Thymus (tissue), 11 donors: ENCODE measurements around the gene GNAS. TPM values are rescaled to one million over a fixed set of nuclear protein-coding genes. Genes with fewer than 3 reads are reported as not detected.

Experiments
- DNase-seq, 9 donors: peaks; one replicate each; pipeline ENCODE4 v3.0.0-alpha.2; 2013; ENCODE audit warnings: low spot score in 9 of 9, low read depth in 6 of 9, missing footprints in 1 of 9
- H3K27ac ChIP-seq, 2 donors: one replicate each; pipeline ENCODE4 v1.5.1; 2013; ENCODE audit warnings: control low read depth in 1 of 2, low read depth in 1 of 2, low read length in 1 of 2, mild to moderate bottlenecking in 1 of 2, moderate library complexity in 1 of 2
- H3K27me3 ChIP-seq, 2 donors: one replicate each; pipeline ENCODE4 v1.5.1; 2013; ENCODE audit warnings: low read length in 1 of 2; ENCODE audit not compliant: control insufficient read depth in 2 of 2, insufficient read depth in 1 of 2
- H3K36me3 ChIP-seq, 2 donors: one replicate each; pipeline ENCODE4 v1.5.1; 2013; ENCODE audit warnings: low read length in 1 of 2, mild to moderate bottlenecking in 1 of 2, moderate library complexity in 1 of 2; ENCODE audit not compliant: control insufficient read depth in 2 of 2, insufficient read depth in 2 of 2
- H3K4me1 ChIP-seq, 2 donors: one replicate each; pipeline ENCODE4 v1.5.1; 2013; ENCODE audit warnings: low read length in 2 of 2; ENCODE audit not compliant: control insufficient read depth in 2 of 2, insufficient read depth in 2 of 2
- H3K4me3 ChIP-seq, 2 donors: one replicate each; pipeline ENCODE4 v1.5.1; 2013; ENCODE audit warnings: low read length in 2 of 2, control low read depth in 1 of 2, mild to moderate bottlenecking in 1 of 2
- H3K9me3 ChIP-seq, 2 donors: one replicate each; pipeline ENCODE4 v1.5.1; 2013; ENCODE audit warnings: low read length in 1 of 2, mild to moderate bottlenecking in 1 of 2; ENCODE audit not compliant: control insufficient read depth in 2 of 2, insufficient read depth in 1 of 2
- WGBS: extraction: QIAGEN DNeasy Blood & Tissue Kit; methylation state at CpG from one replicate; pipeline ENCODE4 v1.1.7; 2013; 5-methylcytosine and 5-hydroxymethylcytosine counted together
- polyA plus RNA-seq: library from polyadenylated mRNA; stranded (reverse); fragments of 200-250 nt; gene quantifications from one replicate; pipeline ENCODE4 v1.2.3, GENCODE V29; 2013
- total RNA-seq: library from RNA; stranded (reverse); fragments of 120-200 nt; gene quantifications from one replicate; pipeline ENCODE4 v1.2.4, GENCODE V29; 2013
- donor health status: healthy.

GNAS gene
- total and polyA plus RNA-seq, 2 donors: 434 to 700 TPM

DNA sequence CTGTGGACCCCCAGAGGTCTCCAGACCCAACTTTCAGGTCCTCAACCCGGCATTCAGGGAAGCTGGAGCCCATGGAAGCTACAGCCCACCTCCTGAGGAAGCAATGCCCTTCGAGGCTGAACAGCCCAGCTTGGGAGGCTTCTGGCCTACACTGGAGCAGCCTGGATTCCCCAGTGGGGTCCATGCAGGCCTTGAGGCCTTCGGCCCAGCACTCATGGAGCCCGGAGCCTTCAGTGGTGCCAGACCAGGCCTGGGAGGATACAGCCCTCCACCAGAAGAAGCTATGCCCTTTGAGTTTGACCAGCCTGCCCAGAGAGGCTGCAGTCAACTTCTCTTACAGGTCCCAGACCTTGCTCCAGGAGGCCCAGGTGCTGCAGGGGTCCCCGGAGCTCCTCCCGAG is 950 bp downstream of the GNAS start:
- DNase-seq: no peak
- Histone ChIP-seq H3K36me3 (no peaks in the 10 kb centered on the region), H3K4me3 (no peak overlapping the region), H3K9me3 (peaks cover 8 to 51% of the 10 kb centered on the region in 2 donors), H3K4me1 (peaks cover 0 to 12% of the 10 kb centered on the region in 2 donors), H3K27me3 (peaks cover 40 to 78% of the 10 kb centered on the region in 2 donors), H3K27ac (no peak overlapping the region)
- 82% methylated on average over 6 of the region's 6 CpGs for WGBS

DNA sequence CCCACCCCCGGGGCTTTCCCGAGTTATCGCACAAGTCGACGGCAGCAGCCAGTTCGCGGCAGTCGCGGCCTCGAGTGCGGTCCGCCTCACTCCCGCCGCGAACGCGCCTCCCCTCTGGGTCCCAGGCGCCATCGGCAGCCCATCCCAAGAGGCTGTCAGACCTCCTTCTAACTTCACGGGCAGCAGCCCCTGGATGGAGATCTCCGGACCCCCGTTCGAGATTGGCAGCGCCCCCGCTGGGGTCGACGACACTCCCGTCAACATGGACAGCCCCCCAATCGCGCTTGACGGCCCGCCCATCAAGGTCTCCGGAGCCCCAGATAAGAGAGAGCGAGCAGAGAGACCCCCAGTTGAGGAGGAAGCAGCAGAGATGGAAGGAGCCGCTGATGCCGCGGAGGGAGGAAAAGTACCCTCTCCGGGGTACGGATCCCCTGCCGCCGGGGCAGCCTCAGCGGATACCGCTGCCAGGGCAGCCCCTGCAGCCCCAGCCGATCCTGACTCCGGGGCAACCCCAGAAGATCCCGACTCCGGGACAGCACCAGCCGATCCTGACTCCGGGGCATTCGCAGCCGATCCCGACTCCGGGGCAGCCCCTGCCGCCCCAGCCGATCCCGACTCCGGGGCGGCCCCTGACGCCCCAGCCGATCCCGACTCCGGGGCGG is 1.6 kb downstream of the GNAS start:
- peaks cover 40 to 77% of the 10 kb centered on the region in 2 donors for H3K27me3 ChIP-seq
- WGBS: 56% methylated on average over 63 of the region's 63 CpGs
- no peak for DNase-seq
- no peak overlapping the region for H3K4me3 ChIP-seq
- peaks cover 8 to 51% of the 10 kb centered on the region in 2 donors for H3K9me3 ChIP-seq
- H3K4me1 ChIP-seq: peaks cover 0 to 12% of the 10 kb centered on the region in 2 donors
- H3K36me3 ChIP-seq: no peaks in the 10 kb centered on the region
- H3K27ac ChIP-seq: no peak overlapping the region

DNA sequence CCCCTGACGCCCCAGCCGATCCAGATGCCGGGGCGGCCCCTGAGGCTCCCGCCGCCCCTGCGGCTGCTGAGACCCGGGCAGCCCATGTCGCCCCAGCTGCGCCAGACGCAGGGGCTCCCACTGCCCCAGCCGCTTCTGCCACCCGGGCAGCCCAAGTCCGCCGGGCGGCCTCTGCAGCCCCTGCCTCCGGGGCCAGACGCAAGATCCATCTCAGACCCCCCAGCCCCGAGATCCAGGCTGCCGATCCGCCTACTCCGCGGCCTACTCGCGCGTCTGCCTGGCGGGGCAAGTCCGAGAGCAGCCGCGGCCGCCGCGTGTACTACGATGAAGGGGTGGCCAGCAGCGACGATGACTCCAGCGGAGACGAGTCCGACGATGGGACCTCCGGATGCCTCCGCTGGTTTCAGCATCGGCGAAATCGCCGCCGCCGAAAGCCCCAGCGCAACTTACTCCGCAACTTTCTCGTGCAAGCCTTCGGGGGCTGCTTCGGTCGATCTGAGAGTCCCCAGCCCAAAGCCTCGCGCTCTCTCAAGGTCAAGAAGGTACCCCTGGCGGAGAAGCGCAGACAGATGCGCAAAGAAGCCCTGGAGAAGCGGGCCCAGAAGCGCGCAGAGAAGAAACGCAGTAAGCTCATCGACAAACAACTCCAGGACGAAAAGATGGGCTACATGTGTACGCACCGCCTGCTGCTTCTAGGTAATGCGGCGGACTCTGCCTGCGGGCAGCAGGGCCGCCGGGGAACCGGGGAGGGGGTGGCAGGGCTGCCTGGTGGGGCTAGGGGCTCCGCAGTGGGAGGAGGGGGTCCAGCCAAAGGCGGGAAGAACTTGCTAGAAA is 2.3 kb downstream of the GNAS start:
- no peak for DNase-seq
- H3K9me3 ChIP-seq: peaks cover 8 to 51% of the 10 kb centered on the region in 2 donors
- H3K27ac ChIP-seq: no peak overlapping the region
- H3K4me3 ChIP-seq: no peak overlapping the region
- peaks cover 40 to 82% of the 10 kb centered on the region in 2 donors for H3K27me3 ChIP-seq
- WGBS: 57% methylated on average over 75 of the region's 75 CpGs
- peaks cover 0 to 12% of the 10 kb centered on the region in 2 donors for H3K4me1 ChIP-seq
- H3K36me3 ChIP-seq: no peaks in the 10 kb centered on the region

DNA sequence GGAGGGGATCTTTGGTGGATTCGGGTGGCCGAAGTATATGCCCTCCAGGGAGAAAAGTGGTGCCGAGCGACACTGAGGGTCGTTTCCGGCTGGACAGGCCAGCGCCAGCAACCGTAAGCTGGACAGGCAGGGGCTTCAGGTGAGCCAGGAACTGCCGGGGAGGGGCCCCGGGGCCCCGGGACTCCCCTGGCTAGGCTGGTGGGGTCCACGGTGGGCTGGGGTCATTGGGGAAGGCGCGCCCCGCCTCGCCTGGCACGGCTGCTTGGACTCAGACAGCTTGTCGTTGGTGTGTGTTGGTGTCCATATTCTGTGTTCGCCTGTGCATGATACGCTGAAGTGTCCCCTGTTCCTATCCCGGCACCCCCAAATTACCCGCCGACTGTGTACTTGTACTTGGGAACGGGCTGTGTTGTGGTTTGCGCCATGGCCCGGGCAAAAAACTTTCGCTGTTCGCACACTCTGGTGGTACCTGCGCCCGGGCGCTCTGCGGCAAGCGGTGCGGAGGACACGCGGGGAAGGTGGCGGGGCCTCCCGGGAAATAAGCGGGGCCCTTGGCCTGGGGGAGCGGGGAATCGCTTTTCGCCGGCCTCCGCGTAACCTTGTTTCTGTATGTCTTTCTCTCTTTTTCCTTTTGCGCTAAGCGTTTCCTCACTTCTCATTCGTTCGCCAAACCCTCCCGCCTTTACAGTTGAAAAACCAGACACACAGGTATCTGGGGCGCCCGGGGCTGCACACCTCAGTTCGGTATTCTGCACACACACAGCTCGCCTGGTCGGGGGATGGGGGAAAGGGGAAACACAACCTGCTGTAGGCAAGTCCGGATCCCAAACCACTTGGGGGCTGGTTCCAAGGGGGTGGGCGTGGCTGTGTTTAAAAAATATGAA is 3.2 kb downstream of the GNAS start:
- Histone ChIP-seq H3K27me3 (peaks cover 40 to 79% of the 10 kb centered on the region in 2 donors), H3K4me3 (no peak overlapping the region), H3K9me3 (peaks cover 5 to 47% of the 10 kb centered on the region in 2 donors), H3K4me1 (peaks cover 0 to 12% of the 10 kb centered on the region in 2 donors), H3K27ac (no peak overlapping the region), H3K36me3 (no peaks in the 10 kb centered on the region)
- WGBS: 48% methylated on average over 57 of the region's 57 CpGs
- no peak for DNase-seq

DNA sequence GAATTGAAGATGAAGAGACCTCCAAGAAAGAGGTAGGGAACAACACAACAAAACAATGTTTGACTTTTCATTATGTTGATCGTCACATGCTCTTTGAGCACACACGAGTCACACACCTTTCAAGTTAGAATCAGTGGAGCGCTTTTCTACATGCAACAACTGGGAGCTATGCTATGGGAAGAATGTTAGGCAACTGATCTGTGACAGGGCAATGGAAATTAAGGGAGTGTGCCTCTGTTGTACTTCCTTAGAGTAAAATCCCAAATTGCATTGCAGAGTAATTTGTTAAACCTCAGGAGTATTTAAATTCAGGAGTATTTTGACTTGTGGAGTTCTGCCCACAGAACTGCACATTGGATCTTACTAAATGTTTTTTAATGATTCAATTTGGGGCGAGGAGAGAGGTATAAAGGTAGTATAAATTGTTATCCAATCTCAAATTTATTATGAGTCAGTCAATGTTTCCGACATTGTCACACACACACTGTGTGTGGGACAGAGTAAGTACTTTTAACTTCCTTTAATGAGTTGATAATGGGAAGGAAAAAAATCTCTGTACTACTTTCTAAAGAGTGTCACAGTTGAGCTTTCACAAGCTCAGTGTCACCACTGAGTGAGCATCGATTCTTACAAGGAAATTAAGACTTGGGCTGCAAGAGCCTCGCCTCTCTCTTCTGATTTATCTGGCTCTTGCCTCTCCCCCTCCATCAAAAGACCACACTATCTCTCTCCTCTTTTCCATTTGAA is 10.7 kb downstream of the GNAS start:
- H3K27me3 ChIP-seq: peaks cover 4 to 26% of the 10 kb centered on the region in 2 donors
- 90% methylated on average over 7 of the region's 7 CpGs for WGBS
- no peak overlapping the region for H3K4me3 ChIP-seq
- H3K27ac ChIP-seq: no peak overlapping the region
- DNase-seq: no peak
- no peaks in the 10 kb centered on the region for H3K36me3 ChIP-seq
- H3K9me3 ChIP-seq: no peaks in the 10 kb centered on the region
- no peaks in the 10 kb centered on the region for H3K4me1 ChIP-seq

DNA sequence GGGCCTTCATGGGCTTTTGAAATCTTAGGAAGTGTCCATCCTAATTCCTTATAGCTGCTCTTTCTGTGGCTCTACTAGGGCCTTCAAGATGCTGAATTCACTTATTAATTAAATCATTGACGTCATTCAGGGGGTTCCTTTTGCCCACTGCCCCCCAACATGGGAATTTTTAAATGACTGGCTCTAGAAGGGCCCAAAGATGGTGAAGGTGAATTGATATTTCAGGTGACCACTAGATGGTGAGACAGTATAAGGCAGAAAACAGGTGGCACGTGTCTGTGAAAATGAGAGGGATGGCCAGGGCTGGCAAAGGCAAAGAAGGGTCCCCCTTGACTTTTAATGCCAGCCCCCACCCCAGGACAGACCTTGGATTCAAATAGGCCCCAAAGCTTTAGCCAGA is 11.8 kb downstream of the GNAS start:
- Histone ChIP-seq H3K27me3 (peaks cover 4 to 29% of the 10 kb centered on the region in 2 donors), H3K4me3 (no peak overlapping the region), H3K36me3 (no peaks in the 10 kb centered on the region), H3K27ac (no peak overlapping the region), H3K4me1 (no peaks in the 10 kb centered on the region), H3K9me3 (no peaks in the 10 kb centered on the region)
- 66% methylated on average over 2 of the region's 2 CpGs for WGBS
- no peak for DNase-seq

DNA sequence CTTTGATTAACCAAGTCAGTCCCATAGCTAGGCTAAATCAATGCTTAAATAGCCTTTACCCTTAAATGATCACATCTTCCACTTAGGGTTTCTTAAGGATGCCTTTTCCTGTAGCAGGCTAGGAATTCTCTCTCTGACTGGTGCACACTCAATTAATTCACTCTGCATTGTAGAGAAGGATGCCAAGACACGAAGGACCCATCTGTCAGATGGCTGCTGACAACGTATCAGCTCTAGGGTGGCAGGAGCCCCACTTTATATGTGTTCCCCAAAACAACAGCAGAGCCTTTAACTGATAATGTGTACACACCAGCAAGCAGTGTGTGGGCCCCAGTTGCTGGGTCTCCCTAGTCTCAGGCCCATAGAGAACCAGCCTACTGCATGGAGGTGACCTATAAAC is 13.3 kb downstream of the GNAS start:
- H3K4me3 ChIP-seq: no peak overlapping the region
- over 99% methylated on average over 2 of the region's 2 CpGs for WGBS
- peaks cover 0 to 2% of the 10 kb centered on the region in 2 donors for H3K4me1 ChIP-seq
- H3K27ac ChIP-seq: no peak overlapping the region
- DNase-seq: no peak
- no peaks in the 10 kb centered on the region for H3K36me3 ChIP-seq
- H3K9me3 ChIP-seq: no peaks in the 10 kb centered on the region
- H3K27me3 ChIP-seq: peaks cover 4 to 25% of the 10 kb centered on the region in 2 donors

DNA sequence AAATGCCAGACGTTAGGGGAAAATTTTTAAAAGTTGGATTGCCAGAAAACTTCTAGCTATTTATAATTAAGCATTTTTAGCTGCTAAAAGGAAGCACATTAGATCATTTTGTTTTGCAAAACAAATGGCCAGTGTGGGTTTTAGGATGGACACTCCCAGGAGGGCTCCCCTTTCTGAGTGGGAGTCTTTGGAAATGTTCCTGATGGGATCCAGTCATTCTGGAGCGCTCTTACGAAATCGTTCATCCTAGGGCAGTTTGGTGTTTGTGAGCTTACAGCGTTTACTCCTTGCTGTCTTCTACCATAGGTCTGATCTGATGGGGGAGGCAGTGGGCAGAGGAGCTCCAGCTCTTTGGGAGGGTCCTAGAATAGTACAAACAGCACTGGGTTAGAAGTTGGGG is 14.7 kb downstream of the GNAS start:
- Histone ChIP-seq H3K36me3 (no peaks in the 10 kb centered on the region), H3K4me1 (peaks cover 0 to 2% of the 10 kb centered on the region in 2 donors), H3K4me3 (no peak overlapping the region), H3K27me3 (peaks cover 4 to 20% of the 10 kb centered on the region in 2 donors), H3K27ac (no peak overlapping the region), H3K9me3 (no peaks in the 10 kb centered on the region)
- no peak for DNase-seq
- WGBS: 90% methylated on average over 5 of the region's 5 CpGs
